GM12878 (cell line): ENCODE results near the gene DUSP22. TPM values are rescaled to one million over a fixed set of nuclear protein-coding genes. Genes with fewer than 3 reads are reported as not detected.

Experiments
- BCL3 ChIP-seq: IDR thresholded peaks from 2 replicates; pipeline ENCODE4 v1.6.1; 2011; ENCODE audit warnings: borderline replicate concordance, low read depth, mild to moderate bottlenecking, moderate library complexity, low read length; ENCODE audit not compliant: insufficient read depth, poor library complexity, severe bottlenecking
- CREM ChIP-seq: IDR thresholded peaks from 2 replicates; pipeline ENCODE4 v1.6.1; 2014; ENCODE audit warnings: antibody characterized with exemption, low read depth
- CUX1 ChIP-seq: IDR thresholded peaks from 2 replicates; pipeline ENCODE4 v1.6.1; 2012; ENCODE audit warnings: improper control_type of control experiment, low read depth, low read length; ENCODE audit not compliant: insufficient replicate concordance
- KLF5 ChIP-seq: fragments of 450-650 bp; IDR thresholded peaks from 2 replicates; pipeline ENCODE4 v1.6.1; 2014; ENCODE audit warnings: mild to moderate bottlenecking; ENCODE audit not compliant: partially characterized antibody
- MEF2A ChIP-seq: IDR thresholded peaks from 2 replicates; pipeline ENCODE4 v1.6.1; 2011; ENCODE audit warnings: low read depth, mild to moderate bottlenecking, low read length, moderate library complexity; ENCODE audit not compliant: insufficient read depth
- POLR2A ChIP-seq: IDR thresholded peaks from 2 replicates; pipeline ENCODE4 v1.6.1; 2011; ENCODE audit warnings: low read depth, mild to moderate bottlenecking, low read length
- ZBTB4 ChIP-seq: fragments of 450-650 bp; formaldehyde crosslinking; IDR thresholded peaks from 2 replicates; pipeline ENCODE4 v1.4.0; 2022; ENCODE audit warnings: mild to moderate bottlenecking, moderate library complexity
- ZNF24 ChIP-seq: fragments of 450-650 bp; IDR thresholded peaks from 2 replicates; pipeline ENCODE4 v1.6.1; 2017; ENCODE audit warnings: antibody characterized with exemption, mild to moderate bottlenecking
- ZSCAN29 ChIP-seq: fragments of 450-650 bp; IDR thresholded peaks from 2 replicates; pipeline ENCODE4 v1.6.1; 2017; ENCODE audit warnings: mild to moderate bottlenecking, moderate library complexity
- polyA plus RNA-seq, 11 experiments: library from polyadenylated mRNA; depleted of rRNA in 4 of 11; unstranded in 6 of 11; stranded (reverse) in 5 of 11; fragments of >200 nt; fragmentation: Nextera tagmentation in 4 of 11; fragmentation: Illumina TruSeq in 1 of 11; extraction: Ambion mirVana in 4 of 11; extraction: Trizol in 1 of 11; gene quantifications; 1 replicate in 1 of 11; 2 replicates in 10 of 11; pipeline versions ENCODE4 v1.2.1 to v1.2.3, GENCODE V29; 2011 to 2016; ENCODE audit warnings: inconsistent platforms in 2 of 11, missing spikeins in 2 of 11, low read depth in 1 of 11
- total RNA-seq, 4 experiments: library from RNA; depleted of rRNA in 3 of 4; stranded (reverse); fragments of >200 nt in 3 of 4; fragmentation: Illumina TruSeq in 1 of 4; extraction: Trizol in 1 of 4; gene quantifications; 2 replicates each; pipeline versions ENCODE4 v1.2.1 to v1.2.3, GENCODE V29; 2013 to 2021
- TF ChIP-seq, protein P1 (sequence below), 3 experiments: IDR thresholded peaks in 2 of 3; conservative IDR thresholded peaks in 1 of 3; 2 replicates each; pipeline ENCODE4 v1.5.1; 2011; ENCODE audit warnings: low read depth in 3 of 3, low read length in 3 of 3, mild to moderate bottlenecking in 3 of 3, control low read depth in 2 of 3, moderate library complexity in 2 of 3, inconsistent platforms in 1 of 3, mixed read lengths in 1 of 3; ENCODE audit not compliant: control insufficient read depth in 2 of 3, insufficient read depth in 1 of 3; ENCODE audit errors: extremely low read depth in 1 of 3
- TF ChIP-seq, protein P2 (sequence below): fragments of 150-350 bp; IDR thresholded peaks from 2 replicates; pipeline ENCODE4 v1.6.1; 2014; ENCODE audit warnings: mild to moderate bottlenecking, low read depth, low read length
- TF ChIP-seq, protein P3 (sequence below): fragments of 450-650 bp; IDR thresholded peaks from 2 replicates; pipeline ENCODE4 v1.6.1; 2014; ENCODE audit warnings: mild to moderate bottlenecking

Gene DUSP22
- total and polyA plus RNA-seq, 10 of the 15 experiments (the other 5 are each of a cell fraction or from before 2014, with no cell fraction given) = 78.9 to 156 (median 107) TPM

- TF ChIP-seq, protein P1, sequence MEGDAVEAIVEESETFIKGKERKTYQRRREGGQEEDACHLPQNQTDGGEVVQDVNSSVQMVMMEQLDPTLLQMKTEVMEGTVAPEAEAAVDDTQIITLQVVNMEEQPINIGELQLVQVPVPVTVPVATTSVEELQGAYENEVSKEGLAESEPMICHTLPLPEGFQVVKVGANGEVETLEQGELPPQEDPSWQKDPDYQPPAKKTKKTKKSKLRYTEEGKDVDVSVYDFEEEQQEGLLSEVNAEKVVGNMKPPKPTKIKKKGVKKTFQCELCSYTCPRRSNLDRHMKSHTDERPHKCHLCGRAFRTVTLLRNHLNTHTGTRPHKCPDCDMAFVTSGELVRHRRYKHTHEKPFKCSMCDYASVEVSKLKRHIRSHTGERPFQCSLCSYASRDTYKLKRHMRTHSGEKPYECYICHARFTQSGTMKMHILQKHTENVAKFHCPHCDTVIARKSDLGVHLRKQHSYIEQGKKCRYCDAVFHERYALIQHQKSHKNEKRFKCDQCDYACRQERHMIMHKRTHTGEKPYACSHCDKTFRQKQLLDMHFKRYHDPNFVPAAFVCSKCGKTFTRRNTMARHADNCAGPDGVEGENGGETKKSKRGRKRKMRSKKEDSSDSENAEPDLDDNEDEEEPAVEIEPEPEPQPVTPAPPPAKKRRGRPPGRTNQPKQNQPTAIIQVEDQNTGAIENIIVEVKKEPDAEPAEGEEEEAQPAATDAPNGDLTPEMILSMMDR (IDR thresholded peaks at IDR 0.05 in 2 of 3, conservative IDR thresholded peaks at IDR 0.05 in 1 of 3; ENCODE audit: control insufficient read depth in 2 of 3, extremely low read depth in 1 of 3, insufficient read depth in 1 of 3, low read depth in 3 of 3, low read length in 3 of 3) = peak in 2 of 3 experiments; percentile 55 to 59; a peak in 4 of 6 replicates
- TF ChIP-seq ZNF24 (peak; percentile 89), POLR2A (no peak), MEF2A (peak; percentile 53), ZSCAN29 (no peak), KLF5 (no peak), ZBTB4 (CRISPR knock-in tag) (no peak), CREM (no peak), BCL3 (peak; percentile 81), CUX1 (peak; percentile 84)
- TF ChIP-seq, protein P2, sequence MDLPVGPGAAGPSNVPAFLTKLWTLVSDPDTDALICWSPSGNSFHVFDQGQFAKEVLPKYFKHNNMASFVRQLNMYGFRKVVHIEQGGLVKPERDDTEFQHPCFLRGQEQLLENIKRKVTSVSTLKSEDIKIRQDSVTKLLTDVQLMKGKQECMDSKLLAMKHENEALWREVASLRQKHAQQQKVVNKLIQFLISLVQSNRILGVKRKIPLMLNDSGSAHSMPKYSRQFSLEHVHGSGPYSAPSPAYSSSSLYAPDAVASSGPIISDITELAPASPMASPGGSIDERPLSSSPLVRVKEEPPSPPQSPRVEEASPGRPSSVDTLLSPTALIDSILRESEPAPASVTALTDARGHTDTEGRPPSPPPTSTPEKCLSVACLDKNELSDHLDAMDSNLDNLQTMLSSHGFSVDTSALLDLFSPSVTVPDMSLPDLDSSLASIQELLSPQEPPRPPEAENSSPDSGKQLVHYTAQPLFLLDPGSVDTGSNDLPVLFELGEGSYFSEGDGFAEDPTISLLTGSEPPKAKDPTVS = no peak
- TF ChIP-seq, protein P3, sequence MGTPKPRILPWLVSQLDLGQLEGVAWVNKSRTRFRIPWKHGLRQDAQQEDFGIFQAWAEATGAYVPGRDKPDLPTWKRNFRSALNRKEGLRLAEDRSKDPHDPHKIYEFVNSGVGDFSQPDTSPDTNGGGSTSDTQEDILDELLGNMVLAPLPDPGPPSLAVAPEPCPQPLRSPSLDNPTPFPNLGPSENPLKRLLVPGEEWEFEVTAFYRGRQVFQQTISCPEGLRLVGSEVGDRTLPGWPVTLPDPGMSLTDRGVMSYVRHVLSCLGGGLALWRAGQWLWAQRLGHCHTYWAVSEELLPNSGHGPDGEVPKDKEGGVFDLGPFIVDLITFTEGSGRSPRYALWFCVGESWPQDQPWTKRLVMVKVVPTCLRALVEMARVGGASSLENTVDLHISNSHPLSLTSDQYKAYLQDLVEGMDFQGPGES = no peak; the same call in 1 of the 2 replicates
These were observed 39.6 kb downstream of the DUSP22 start (continued) for GRCh38 chr6:331622-332521.
